ENCODE data around the gene EIF4G3.
"Not testable (repeated sequence)": the region's sequence is repeated elsewhere in the genome, so short reads cannot be mapped to it uniquely, and the experiment has no call there.

The EIF4G3 gene

DNA sequence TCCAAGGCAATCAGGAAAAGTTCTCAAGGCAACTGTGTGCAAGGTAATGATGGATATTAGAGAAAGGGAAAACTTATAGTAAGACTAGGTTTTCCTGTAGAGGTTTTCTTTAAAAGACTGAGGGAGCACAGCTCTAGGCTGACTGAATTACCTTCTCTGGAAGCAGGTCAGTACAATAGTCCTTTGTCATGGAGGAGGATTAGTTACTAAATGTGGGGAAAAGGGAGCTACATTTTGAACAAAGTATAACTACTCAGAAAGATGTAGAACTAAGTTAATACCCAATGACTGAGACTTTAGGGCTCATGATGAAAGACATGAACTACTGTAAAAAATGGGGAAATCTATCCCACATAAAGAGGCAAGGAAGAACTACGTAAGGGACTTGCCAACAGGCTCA is 241.0 kb downstream of the EIF4G3 start:
- no peak for DNase-seq (ENCODE audit: low read depth)

DNA sequence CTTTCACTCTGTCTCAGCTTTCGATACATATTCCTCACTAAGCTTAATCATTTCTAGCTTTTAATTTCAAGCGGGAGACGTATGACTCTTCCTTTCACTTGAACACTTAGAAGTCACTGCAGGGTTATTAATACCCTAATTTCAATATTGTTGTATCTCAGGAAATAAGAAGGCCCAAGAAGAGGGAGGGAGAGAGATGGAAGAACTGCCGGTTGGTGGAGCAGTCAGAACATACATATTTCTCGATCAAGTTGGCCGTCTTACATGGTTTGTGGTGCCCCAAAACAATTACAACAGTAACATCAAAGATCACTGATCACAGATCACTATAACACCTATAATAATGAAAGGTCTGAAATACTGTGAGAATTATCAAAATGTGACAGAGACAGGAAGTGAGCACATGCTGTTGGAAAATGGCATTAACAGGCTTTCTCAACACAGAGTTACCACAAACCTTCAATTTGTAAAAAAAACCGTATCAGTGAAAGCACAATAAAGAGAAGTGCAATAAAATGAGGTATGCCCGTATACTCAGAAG is 244.2 kb downstream of the EIF4G3 start:
- no peak for DNase-seq (ENCODE audit: low read depth)

DNA sequence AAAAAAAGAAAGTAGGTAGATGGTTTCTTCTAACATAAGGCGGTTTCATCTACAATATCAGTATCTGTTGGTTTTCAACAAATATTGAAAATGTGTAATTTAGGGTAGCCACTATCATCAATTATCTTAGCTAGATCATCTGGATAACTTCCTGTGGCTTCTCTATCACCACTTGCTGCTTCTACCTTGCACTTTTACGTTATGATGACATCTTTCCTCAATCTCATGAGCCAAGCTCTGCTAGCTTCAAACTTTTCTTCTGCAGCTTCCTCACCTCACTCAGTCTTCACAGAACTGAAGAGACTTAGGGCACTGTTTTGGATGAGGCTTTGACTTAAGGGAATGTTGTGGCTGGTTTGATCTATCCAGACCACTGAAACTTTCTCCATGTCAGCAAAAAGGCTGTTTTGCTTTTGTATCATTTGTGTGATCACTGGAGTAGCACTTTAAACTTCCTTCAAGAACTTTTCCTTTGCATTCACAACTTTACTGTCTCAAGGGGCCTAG is 244.7 kb downstream of the EIF4G3 start:
- DNase-seq (ENCODE audit: low read depth), result no peak

DNA sequence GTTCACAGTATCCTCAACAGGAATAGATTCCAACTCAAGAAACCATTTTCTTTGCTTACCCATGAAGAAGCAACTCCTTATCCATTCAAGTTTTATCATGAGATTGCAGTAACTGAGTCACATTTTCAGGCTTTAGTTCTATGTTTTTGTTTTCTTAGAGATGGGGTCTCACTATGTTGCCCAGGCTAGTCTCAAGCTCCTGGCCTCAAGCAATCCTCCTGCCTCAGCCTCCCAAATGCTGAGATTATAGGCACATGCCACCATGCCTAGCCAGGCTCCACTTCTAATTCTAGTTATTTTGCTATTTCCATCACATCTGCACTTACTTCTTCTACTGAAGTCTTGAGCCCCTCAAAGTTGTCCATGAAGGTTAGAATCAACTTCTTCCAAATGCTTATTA is 246.3 kb downstream of the EIF4G3 start:
- DNase-seq (ENCODE audit: low read depth), result no peak

DNA sequence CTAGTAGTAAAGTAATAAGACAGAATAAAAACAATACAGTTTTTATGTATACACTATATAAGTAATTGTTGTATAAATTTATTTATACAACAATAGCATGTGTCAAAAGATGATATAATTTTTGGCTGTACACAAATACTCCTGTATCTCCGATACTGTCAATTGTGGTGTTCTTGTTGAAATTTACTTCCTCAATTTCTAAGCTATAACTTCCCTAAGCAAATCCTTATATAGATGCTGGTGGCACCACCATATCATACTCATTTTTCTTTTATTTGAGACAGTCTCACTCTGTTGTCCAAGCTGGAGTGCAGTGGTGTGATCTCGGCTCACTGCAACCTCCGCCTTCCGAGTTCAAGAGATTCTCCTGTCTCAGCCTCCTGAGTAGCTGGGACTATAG is 248.6 kb downstream of the EIF4G3 start:
- DNase-seq (ENCODE audit: low read depth), result no peak

DNA sequence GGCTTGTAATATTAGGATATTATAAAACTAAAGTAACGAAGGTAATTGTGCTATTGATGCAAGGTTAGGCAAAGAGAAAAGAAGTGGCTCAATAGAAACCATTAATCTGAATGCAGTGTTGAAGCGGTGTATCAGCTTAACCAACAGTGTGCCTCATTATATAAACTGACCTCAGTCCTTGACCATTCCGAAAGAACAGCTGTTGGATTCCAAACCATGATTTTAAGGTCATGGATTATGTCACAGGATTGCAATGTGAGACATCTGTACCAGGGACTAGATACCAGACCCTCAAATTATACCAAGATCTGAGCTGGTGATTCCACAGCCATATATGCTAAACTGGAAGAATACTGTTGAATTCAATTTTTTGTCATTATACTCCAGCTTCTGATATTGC is 255.4 kb downstream of the EIF4G3 start:
- no peak for DNase-seq (ENCODE audit: low read depth)

DNA sequence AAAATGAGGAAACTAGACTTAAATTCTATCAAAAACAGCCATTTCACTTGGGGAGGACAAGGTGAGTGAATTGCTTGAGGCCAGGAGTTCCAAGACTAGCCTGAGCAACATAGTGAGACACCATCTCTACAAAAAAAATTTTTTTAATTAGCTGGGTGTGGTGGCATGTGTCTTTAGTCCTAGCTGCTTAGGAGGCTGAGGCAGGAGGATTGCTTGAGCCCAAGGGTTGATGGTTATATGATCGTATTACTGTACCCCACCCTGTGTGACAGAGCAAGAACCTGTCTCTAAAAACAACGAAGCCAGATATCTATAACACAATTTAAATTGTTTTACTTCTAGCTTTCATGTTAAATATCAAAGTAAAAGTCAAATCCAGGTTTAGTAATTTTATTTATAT is 263.5 kb downstream of the EIF4G3 start:
- DNase-seq (ENCODE audit: low read depth), result no peak

DNA sequence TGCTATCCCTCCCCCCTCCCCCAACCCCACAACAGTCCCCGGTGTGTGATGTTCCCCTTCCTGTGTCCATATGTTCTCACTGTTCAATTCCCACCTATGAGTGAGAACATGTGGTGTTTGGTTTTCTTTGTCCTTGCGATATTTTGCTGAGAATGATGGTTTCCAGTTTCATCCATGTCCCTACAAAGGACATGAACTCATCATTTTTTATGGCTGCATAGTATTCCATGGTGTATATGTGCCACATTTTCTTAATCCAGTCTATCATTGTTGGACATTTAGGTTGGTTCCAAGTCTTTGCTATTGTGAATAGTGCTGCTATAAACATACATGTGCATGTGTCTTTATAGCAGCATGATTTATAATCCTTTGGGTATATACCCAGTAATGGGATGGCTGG is 269.2 kb downstream of the EIF4G3 start:
- DNase-seq (ENCODE audit: low read depth), result not testable (repeated sequence)

DNA sequence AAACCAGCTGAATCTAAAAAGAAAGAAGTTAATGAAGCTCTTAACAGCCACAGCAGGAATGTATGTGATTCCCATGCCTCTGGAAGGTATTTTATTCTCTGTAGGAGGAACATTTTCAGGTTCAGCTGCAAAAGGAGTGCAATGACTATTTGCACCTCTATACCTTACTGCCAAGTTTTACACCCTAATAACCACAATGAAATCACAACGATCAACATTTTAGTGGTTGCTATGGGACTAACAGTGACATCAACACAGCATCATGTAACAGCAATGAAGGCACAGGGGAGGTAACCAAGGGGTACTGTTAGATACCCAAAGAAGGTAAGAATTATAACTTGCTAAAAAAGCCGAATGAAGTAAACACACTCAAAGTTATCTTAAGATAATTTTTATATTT is 273.3 kb downstream of the EIF4G3 start:
- no peak for DNase-seq (ENCODE audit: low read depth)

DNA sequence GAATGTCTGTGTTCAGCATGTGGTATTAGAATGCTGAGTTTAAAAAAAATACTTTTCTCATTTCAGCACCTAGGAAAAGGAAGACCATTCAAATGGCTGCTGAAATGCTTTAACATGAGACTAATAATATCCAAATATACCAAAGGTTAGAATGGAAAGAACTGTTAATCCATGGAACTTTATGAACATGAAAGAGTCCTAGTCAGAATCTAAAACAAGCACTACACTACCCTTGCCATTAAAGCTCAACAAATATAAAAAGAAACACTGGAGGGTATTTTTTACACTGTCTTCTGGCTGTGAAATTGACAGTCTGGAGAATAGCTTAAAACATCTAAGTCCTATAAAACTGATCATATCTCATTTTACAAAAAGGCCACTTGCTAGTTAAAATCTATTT is 276.6 kb downstream of the EIF4G3 start:
- no peak for DNase-seq (ENCODE audit: low read depth)

DNA sequence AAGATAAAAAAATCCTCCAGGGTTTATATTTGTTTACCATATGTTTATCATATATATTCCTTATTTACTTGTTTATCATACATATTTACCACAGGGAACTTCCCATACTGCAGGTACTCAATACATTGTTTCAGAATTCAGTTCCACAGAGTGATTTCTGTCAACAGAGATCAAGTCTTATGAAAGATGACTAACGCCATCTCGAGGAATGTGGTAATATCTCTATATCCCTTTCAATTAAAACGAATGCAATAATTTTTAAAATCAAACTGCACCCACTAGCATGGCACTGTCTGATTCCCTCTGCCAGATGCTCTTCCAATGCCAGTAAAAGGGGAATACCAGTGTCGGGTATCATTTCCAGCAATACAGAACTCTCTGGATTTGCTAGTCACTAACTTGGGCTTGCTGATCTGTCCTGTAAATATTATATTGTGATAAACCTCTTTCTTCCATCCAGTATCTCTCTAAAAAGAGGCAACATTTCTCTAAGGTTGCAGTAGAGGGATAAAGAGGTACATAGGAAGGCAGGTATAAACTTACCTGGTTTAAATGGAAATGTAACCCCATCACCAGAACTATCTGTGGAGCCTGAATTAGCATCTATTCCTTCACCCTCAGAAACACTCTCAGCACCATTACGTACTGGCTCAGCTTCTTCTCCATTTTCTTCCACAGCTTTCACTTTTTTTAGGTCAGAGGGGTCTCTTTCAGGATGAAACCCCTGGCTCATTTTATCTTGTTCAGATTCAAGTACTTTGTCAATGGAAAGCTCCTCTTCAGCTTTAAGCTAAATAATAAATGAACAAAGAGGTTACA is 277.3 kb downstream of the EIF4G3 start:
- DNase-seq (ENCODE audit: low read depth), result no peak

DNA sequence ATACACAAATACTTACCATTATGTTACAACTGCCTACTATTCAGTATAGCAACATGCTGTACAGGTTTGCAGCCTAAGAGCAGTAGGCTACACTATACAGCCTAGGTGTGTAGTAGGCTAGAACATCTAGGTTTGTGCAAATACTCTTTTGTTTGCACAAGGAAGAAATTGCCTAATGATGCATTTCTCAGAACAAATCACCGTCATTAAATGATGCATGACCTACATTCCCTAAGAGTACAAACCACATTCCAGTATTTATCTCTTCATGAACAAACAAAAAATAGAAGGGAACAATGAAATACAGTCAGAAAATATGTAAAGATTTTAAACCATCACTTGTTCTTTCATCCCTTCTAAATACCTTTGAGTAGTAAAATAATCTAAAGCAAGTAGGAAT is 279.9 kb downstream of the EIF4G3 start:
- DNase-seq (ENCODE audit: low read depth), result no peak

DNA sequence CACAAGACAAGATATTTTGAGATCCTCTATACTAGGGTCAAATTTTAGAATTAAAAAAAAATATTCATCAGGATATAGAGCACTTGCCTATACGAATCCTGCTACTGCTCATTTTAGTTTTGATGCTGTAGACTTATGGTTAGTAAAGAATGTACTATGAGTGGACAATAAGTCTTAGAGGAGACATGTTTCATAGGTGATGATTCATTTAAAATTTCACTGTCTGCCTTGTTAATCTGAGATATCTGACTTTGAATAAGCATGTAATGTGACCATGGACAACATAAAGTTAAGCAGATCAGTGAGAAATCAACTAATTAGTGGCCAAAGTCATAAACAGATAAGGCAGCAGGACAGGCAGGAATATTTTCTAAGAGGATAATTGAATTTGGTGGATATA is 282.8 kb downstream of the EIF4G3 start:
- DNase-seq (ENCODE audit: low read depth), result no peak

DNA sequence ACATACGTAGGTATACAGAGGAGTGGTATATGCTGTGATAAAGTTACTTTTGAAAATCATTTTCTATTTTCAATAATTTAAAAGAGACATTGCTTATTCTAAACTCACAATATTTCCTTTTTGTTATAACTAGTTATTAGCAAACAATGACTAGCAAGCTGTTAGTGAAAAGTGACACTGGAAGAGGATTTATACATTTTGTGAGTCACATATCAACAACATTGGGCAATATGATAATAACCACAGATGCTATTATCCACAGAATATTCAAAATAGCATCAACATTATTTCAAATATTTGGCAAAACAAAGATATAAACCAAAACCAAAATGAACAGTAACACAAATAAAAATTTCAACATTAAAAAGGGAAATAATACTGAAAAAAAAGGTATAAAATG is 285.6 kb downstream of the EIF4G3 start:
- no peak for DNase-seq (ENCODE audit: low read depth)

DNA sequence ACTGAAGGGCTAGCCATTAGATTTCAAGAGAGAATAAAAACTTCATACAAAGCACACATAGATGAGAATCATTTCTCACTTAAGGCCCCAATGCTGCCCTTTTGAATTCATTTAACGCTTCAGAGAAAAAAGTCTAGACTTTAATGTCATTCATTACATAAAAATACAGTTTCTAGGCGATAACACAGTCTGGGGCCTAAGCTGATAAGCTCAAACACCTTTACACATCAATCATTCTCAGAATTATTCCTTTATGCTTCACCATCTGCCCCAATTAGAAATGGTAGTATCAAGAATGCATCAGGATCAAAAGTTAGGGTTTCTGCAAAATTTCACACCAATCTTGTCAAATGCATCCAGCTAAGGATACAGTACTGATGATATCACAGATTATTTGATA is 289.5 kb downstream of the EIF4G3 start:
- DNase-seq (ENCODE audit: low read depth), result no peak

DNA sequence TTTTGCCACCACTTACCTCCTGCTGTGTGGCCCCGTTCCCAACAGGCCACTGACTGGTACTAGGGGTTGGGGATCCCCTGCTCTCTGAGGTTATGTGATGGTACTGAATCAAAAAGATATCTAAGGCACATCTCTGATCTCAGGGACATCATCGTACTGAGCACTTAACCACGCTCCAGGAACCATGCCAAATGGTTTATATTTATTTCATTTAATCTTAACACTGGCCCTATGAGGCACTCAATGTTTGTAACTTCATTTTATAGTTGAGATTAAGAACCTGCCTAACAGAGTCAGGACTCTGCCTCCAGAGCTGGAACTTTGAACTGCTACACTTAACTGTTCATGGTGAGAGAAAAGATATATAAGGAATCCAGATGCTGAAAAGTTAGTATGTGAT is 291.6 kb downstream of the EIF4G3 start:
- DNase-seq (ENCODE audit: low read depth), result no peak

DNA sequence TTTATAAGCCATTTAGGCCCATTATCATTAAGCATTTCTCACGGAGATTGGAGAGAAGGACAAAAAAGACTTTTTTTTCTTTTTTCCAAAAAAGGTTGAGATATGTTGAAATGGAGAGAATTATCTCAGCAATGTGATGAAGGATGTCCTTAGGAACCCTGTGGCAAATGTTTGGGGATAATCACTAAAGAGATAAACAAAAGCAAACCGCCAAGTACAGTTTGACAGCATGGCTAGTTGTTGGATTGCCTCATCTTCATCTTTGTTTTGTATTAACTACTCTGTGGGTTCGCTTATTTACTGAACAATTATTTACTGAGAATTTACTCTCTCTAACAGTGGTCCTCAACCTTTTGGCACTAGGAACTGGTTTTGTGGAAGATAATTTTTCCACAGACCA is 292.2 kb downstream of the EIF4G3 start:
- no peak for DNase-seq (ENCODE audit: low read depth)

DNA sequence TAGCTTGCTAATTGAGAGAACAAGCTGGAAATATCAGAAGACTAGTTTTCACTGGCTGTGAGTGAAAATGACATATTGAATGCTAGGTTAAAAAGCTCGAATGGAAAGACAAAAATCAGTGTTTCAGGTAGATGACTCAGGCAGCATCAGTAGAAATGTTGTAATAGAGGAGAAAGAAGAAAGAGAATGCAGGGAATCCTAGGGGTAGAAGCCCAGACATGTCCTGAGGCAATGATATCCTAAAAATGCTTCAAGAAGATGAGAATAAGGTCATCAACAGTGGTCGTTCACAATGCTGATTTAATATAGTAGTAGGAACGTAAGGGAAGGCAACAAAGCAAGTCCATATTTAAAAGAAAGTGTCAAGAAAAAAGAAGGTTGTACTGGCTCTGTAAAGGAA is 292.9 kb downstream of the EIF4G3 start:
- no peak for DNase-seq (ENCODE audit: low read depth)

DNA sequence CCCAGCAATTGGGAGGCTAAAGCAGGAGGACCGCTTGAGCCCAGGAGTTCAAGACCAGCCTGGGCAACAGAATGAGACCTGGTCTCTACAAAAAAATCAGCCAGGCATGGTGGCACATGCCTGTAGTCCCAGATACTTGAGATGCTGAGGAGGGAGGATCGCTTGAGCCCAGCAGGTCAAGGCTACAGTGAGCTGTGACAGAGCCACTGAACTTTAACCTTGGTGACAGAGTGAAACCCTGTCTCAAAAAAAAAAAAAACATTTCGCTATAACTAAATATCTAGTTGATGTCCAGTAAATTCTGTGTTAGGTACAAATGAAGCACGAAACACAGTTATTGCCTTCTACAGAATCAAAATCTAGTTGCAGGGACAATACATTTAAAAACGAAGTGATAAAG is 293.9 kb downstream of the EIF4G3 start:
- DNase-seq (ENCODE audit: low read depth), result no peak

DNA sequence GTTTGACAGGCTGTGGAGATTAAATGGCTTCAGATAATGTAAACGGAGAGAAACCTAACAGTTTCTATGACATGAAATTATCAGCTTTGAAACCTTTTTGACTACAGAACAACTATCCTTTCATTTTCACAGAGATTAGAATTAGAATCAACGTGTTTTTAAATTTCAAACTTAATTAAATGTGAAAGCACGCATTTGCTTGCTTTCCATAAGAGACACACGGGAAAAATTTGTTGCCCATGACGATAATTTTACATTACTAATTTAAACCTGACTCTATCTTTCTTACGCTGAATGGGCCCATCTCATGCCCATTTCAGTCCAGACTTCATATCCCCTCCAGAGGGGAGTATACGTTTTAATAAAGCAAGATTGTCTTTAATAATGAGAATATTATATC is 297.9 kb downstream of the EIF4G3 start:
- DNase-seq (ENCODE audit: low read depth), result no peak

DNA sequence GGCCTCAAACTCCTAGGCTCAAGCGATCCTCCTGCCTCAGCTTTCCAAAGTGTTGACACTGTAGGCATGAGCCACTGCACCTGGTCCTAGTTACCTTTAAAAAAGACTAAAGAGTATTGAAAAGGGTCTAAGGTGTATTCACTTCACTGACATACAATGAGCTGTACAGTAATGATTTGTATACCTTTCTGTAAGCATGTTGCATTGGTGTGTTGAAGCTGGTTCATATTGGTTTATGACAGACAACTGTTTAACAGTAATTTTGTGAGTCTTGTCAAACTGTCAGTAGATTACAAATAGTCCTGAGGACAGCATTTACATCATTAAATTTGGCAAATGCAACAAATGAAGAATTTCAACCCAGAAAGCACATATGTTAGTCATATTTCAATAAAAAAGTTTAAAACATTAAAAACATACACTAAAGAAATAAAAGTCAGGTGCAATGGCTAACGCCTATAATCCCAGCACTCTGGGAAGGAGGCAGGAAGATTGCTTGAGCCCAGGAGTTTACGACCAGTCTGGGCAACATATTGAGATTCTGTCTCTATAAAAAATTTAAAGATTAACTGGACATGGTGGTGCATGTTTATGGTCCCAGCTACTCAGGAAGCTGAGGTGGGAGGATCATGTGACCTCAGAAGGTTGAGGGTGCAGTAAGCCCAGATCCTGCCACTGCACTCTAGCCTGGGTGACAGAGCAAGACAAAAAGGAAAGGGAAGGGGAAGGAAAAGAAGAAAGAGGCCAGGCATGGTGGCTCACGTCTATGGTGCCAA is 301.3 kb downstream of the EIF4G3 start:
- no peak for DNase-seq (ENCODE audit: low read depth)

DNA sequence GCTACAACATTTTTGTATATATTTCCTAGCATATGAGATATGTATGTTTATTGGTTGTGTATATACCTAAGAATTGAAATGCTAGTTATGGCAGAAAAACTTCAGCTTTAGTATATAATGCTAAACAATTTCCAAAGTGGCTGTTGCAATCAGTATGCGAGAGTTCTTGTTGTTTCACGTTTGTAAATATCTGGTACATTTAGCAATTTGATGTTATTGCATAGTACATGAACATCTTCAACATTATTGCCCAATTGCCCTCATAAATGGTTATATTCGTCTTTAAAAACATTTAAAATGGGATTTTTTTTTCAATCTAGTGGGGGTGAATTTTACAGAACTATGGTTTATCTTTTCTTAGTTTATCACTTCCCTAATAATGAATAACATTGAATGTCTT is 303.4 kb downstream of the EIF4G3 start:
- DNase-seq (ENCODE audit: low read depth), result no peak

DNA sequence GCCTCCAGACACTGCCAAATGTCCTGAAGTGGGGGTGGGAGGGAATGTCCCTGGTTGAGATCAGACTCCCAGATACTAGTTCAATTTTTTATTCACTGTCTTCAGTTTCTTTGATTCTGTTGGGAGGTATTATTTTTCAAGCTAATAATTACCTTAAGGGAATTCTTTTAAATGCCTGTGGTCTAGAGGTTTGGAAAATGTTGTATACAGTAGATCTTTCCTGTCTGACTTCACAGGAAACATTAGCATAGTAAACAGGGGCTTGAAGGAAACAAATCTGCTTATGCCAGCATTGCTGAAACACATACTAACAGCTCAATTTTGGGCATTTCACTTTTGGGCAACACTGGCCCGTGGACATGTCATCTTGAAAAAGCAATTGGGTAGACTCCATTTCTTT is 305.3 kb downstream of the EIF4G3 start:
- DNase-seq (ENCODE audit: low read depth), result no peak

Data from stimulated activated CD8-positive, alpha-beta memory T cell treated with anti-CD3 and anti-CD28 coated beads, Interleukin-7, amount 100 ng/mL, for 24 hours (primary cell).